Lung (tissue), 12 donors: ENCODE measurements around the gene CSNK1A1. TPM values are rescaled to one million over a fixed set of nuclear protein-coding genes. Genes with fewer than 3 reads are reported as not detected.

ENCODE experiments used
- ATAC-seq: fragments of 200-7000 bp; cut with Tn5 transposase; one replicate; pipeline ENCODE4 v1.9.1; 2020; ENCODE audit warnings: moderate number of reproducible peaks; ENCODE audit not compliant: insufficient read depth, low FRiP score
- DNase-seq, 3 donors: peaks; one replicate each; pipeline ENCODE4 v3.0.0-alpha.2; 2013 to 2017
- H3K27ac ChIP-seq, 2 donors: one replicate each; pipeline ENCODE4 v1.5.1; 2013; ENCODE audit warnings: mild to moderate bottlenecking in 2 of 2, moderate library complexity in 2 of 2, control low read depth in 1 of 2, inconsistent platforms in 1 of 2, low read depth in 1 of 2, low read length in 1 of 2
- H3K27me3 ChIP-seq, 3 donors: one replicate each; pipeline ENCODE4 v1.5.1; 2013; ENCODE audit warnings: low read length in 2 of 3; ENCODE audit not compliant: control insufficient read depth in 3 of 3, insufficient read depth in 3 of 3
- H3K36me3 ChIP-seq, 4 donors: one replicate each; pipeline ENCODE4 v1.5.1; 2013; ENCODE audit warnings: low read length in 4 of 4, mild to moderate bottlenecking in 1 of 4, moderate library complexity in 1 of 4; ENCODE audit not compliant: control insufficient read depth in 4 of 4, insufficient read depth in 4 of 4
- H3K4me1 ChIP-seq, 5 donors: one replicate each; pipeline ENCODE4 v1.5.1; 2013; ENCODE audit warnings: low read length in 5 of 5, mild to moderate bottlenecking in 2 of 5, moderate library complexity in 1 of 5; ENCODE audit not compliant: control insufficient read depth in 5 of 5, insufficient read depth in 5 of 5
- H3K4me3 ChIP-seq: one replicate; pipeline ENCODE4 v1.5.1; 2013; ENCODE audit warnings: mild to moderate bottlenecking, control low read depth, moderate library complexity
- H3K9ac ChIP-seq, 2 donors: one replicate each; pipeline ENCODE4 v1.5.1; 2013; ENCODE audit warnings: low read length in 2 of 2, control low read depth in 1 of 2; ENCODE audit not compliant: insufficient read depth in 1 of 2
- H3K9me3 ChIP-seq, 4 donors: one replicate each; pipeline ENCODE4 v1.5.1; 2013; ENCODE audit warnings: low read length in 3 of 4, mild to moderate bottlenecking in 1 of 4, moderate library complexity in 1 of 4; ENCODE audit not compliant: control insufficient read depth in 4 of 4, insufficient read depth in 3 of 4
- WGBS, 2 donors: extraction: QIAGEN DNeasy Blood & Tissue Kit; methylation state at CpG; one replicate each; pipeline ENCODE4 v1.1.7; 2013; 5-methylcytosine and 5-hydroxymethylcytosine counted together
- polyA plus RNA-seq, 2 donors: library from polyadenylated mRNA; stranded (reverse); fragments of 200-250 nt; gene quantifications; one replicate each; pipeline ENCODE4 v1.2.1, GENCODE V29; 2013
- total RNA-seq, 2 donors: library from RNA; depleted of rRNA in 1 of 2; stranded (reverse); fragments of >200 nt in 1 of 2; gene quantifications; one replicate each; pipeline ENCODE4 v1.2.1, GENCODE V29; 2014 to 2021
- TF ChIP-seq, protein P1 (sequence below): IDR thresholded peaks from 2 replicates; pipeline ENCODE4 v1.5.1; 2012; ENCODE audit warnings: mild to moderate bottlenecking; ENCODE audit errors: control extremely low read depth, extremely low read depth
- donor health status: control.
- donor health status: control.
- donor health status: Bipolar disorder and iron deficiency.
- donor health status: healthy.
- donor health status: DM: yes; HTN: yes; CAD: no.

Gene CSNK1A1
- total and polyA plus RNA-seq, 4 donors = 48.6 to 299 (median 193) TPM

DNA sequence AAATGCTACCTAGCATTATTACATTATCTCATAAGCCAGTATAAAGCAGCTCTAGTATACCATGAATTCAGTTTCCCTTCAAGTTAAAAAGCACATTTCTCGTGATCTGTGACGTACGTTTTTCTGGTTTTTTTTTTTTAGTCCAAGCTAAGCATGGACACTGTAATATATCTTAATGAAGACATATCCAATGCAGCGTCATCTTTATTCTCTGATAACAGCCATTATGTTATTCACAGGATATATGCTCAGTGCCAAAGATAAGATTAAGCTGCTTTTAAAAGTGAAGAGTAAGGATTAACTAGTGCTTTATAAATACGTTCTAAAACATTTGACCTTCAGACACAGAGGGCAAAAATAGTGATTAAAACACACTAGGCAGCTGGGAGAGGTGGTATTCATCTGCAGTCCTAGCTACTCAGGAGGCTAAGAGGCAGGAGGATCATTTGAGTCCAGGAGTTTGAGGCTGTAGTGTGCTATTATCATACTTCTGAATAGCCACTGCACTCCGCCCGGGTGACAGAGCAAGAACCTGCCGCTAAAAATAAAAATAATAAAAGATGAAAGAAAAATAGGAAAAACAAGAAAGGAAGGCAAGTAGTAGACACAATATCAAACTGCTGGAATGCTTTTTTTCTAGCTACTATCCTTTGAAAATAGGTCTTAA lies 7.7 kb downstream of the CSNK1A1 start:
- 43 to 71% methylated on average over 8 of the region's 8 CpGs for WGBS, 2 donors

DNA sequence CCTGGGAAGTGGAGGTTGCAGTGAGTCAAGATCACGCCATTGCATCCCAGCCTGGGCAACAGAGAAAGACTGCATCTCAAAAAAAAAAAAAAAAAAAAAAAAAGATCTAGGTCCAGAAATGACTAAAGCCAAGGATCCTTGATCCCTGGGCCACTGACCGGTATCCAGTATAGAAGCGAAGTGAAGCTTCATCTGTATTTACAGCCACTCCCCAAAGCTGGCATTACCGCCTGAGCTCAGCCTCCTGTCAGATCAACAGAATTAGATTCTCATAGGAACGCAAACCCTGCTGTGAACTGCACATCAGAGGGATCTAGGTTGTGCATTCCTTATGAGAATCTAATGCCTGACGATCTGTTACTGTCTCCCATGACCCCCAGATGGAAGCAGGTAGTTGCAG lies 9.3 kb downstream of the CSNK1A1 start:
- Histone ChIP-seq H3K27ac (no peak overlapping the region), H3K4me1 (peaks cover 7 to 35% (median 12%) of the 10 kb centered on the region in 5 donors), H3K9me3 (no peaks in the 10 kb centered on the region), H3K4me3 (no peak overlapping the region), H3K9ac (no peak overlapping the region), H3K36me3 (peaks cover 6 to 12% (median 11%) of the 10 kb centered on the region in 4 donors), H3K27me3 (no peaks in the 10 kb centered on the region)
- DNase-seq (no peak), ATAC-seq (no peak)
- WGBS, 2 donors = 86% methylated on average over 6 of the region's 6 CpGs
- TF ChIP-seq, protein P1, sequence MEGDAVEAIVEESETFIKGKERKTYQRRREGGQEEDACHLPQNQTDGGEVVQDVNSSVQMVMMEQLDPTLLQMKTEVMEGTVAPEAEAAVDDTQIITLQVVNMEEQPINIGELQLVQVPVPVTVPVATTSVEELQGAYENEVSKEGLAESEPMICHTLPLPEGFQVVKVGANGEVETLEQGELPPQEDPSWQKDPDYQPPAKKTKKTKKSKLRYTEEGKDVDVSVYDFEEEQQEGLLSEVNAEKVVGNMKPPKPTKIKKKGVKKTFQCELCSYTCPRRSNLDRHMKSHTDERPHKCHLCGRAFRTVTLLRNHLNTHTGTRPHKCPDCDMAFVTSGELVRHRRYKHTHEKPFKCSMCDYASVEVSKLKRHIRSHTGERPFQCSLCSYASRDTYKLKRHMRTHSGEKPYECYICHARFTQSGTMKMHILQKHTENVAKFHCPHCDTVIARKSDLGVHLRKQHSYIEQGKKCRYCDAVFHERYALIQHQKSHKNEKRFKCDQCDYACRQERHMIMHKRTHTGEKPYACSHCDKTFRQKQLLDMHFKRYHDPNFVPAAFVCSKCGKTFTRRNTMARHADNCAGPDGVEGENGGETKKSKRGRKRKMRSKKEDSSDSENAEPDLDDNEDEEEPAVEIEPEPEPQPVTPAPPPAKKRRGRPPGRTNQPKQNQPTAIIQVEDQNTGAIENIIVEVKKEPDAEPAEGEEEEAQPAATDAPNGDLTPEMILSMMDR = no peak

More for the DNA sequence above, 7.7 kb downstream of the CSNK1A1 start:
- no peaks in the 10 kb centered on the region for H3K27me3 ChIP-seq
- H3K4me1 ChIP-seq = peaks cover 14 to 33% (median 17%) of the 10 kb centered on the region in 5 donors
- ATAC-seq (no peak), DNase-seq (peak in 1 of 3 donors; percentile 15)
- H3K36me3 ChIP-seq = peaks cover 6 to 13% (median 8%) of the 10 kb centered on the region in 4 donors
- TF ChIP-seq, protein P1 = no peak
- H3K9me3 ChIP-seq = no peaks in the 10 kb centered on the region
- H3K4me3 ChIP-seq = no peak overlapping the region
- H3K9ac ChIP-seq = peak overlapping the region in 1 of 2 donors; percentile 57
- peak overlapping the region in 1 of 2 donors; percentile 17 for H3K27ac ChIP-seq

DNA sequence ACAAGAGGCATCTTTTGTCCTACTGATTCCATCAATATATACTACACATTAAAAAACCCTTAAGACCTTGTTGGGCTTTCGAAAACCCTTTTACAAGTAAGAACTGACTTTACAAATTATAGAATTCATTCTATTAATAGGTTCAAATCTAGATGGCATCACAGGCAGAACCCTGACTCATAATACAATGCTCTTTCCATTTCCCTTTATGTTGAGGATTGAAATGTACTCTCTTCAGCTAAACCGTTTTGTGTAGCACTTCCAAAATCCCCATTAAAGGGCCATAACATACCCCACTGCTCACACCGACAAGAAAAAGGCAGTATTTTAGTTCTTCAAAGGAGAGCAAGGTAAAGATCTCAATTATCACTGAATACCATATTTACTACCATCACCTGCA lies 11.2 kb downstream of the CSNK1A1 start:
- WGBS, 2 donors = 62 to 77% methylated on average over 3 of the region's 3 CpGs
- no peak overlapping the region for H3K9ac ChIP-seq
- no peaks in the 10 kb centered on the region for H3K27me3 ChIP-seq
- H3K27ac ChIP-seq = no peak overlapping the region
- TF ChIP-seq, protein P1 = no peak
- peaks cover 4 to 40% (median 12%) of the 10 kb centered on the region in 5 donors for H3K4me1 ChIP-seq
- peaks cover under 1 to 9% (median 8%) of the 10 kb centered on the region in 4 donors for H3K36me3 ChIP-seq
- DNase-seq (no peak), ATAC-seq (no peak)
- H3K4me3 ChIP-seq = no peak overlapping the region
- H3K9me3 ChIP-seq = no peaks in the 10 kb centered on the region
